HG02852 (cell line): ENCODE measurements around the gene SLX4IP.

Experiments used
- ATAC-seq: cut with Tn5 transposase; IDR thresholded peaks from one replicate; pipeline ENCODE4 v1.9.1; 2021; ENCODE audit warnings: mild to moderate bottlenecking, moderate library complexity; ENCODE audit not compliant: unreplicated experiment

Gene SLX4IP

DNA sequence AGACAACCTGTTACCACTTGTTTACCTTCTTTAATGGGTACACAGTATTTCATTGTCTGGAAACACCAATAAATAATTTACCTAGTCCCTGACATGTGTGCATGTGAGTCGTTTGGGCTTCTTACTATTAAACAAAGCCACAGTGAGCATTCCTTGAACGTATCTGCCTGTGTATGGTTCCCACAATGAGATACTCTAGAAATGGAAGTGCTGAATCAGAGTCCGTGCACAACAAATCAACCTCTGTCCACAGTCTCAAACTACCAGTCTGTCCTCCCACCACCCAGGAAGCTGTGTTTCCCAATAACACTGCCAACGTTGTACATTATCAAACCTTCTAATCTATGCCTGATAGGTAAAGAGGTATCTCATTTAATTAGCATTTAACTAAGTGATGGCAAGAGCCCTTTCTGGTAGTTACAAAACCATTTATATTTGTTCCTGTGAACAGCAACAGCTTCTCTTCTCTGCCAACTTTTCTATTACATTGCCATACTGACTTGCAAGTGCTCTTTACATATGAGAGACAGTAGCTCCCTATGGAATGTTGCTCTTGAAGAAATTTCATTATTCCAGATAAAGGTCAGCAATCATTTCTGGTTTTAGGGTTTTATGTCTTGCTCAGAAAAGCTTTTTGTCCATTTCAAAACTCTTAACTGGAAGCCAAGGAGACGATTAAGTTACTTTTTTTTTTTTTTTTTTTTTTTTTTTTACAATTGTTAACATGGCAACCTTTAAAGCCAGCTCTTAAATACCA is 223.9 kb downstream of the SLX4IP start:
- no peak for ATAC-seq

DNA sequence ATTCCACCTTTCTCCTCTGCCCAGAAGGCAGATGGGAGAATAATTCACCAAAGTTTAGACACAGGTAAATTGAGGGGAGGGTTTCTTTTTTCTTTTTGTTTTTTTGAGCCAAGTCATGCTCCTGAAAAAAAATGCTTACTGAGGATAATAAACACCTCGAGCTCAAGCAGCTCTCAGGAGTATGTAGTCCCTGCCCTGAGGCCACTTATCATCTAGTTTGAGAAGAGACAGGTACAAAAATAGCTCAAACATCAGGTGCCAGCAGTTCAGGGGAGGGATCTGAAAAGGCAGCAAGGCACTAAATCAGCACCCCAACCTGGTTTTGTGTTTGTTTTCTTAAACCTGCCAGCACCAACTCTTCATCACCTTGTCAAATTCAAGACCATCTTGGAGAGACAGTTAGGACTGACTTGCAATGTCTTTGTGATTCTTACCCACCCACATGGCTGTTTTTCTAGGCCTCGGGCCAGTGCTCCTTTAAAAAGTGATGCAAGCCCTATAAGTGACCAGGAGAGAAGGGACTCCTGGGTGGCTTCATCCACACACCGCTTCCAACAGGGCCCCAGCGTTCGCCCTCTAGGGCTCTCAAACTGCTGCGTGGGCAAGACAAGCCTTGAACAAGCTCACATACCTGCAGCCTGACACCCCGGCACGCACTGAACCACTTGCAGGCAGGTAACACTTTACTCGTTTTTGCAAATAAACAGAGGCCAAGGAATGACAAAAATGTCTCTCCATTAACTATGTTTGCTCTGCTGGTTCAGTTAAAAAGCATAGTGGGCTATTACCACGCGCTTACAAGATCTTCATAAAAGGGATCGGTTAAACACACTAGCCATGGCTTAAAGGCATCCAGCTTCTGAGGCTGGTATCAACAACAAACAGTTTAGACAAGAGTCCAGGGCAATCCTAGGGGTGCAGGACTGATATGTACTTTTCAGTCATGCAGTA is 224.8 kb downstream of the SLX4IP start:
- ATAC-seq = no peak

DNA sequence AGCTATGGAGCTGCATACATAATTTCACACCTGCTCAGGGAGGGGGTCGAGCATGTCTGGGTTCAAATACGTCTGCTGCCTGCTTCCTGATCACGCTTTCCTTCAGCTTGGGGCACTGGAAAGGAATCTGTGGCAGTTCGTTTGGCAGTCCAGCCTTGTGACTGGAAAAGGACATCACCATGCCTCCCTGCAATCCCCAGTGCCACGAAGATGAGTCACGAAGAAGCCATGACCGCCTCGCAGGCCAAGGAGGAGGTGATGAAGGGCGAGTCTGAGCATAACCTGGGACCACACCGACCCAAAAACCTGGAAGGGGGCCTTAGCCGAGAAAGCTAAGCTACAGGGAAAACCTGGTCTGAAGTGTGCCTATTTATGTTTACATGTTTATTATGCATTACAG is 225.6 kb downstream of the SLX4IP start:
- no peak for ATAC-seq

DNA sequence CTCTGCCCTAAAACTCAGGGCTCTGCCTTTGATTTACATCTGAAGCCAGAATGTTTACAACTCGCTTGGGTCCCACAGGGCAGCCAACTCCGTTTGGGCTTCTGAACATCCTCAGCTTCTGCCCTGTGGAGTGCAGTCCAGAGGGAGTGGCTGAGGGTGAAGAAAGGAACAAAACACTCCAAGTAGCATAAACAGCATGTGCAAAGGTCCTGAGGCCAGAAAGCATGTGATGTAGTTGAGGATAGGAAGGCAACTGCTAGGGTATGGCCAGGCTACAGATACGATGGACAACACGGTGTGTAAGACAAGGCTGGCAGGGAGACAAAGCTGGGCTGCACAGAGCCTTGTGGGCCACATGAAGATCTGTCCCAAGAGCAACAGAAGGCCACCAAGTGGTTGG is 226.2 kb downstream of the SLX4IP start:
- no peak for ATAC-seq

DNA sequence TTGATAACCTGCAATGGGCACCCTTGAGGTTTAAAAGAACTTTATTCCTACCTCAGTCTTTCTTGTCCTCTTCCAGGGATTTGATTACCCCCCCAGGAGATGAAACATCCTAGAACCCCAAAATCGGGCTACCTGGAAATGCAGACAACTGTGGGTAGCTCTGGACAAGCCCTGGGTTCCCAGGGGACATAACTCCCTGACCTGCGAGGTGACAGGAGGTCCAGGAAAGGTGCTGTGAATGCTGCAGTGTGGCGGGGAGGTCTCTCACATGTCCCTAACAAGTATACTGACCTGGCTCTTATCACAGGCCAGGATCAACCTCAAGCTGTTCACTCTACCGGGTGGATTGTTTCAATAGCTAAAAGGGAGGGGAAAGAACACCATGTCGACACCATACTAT is 227.0 kb downstream of the SLX4IP start:
- ATAC-seq = no peak

DNA sequence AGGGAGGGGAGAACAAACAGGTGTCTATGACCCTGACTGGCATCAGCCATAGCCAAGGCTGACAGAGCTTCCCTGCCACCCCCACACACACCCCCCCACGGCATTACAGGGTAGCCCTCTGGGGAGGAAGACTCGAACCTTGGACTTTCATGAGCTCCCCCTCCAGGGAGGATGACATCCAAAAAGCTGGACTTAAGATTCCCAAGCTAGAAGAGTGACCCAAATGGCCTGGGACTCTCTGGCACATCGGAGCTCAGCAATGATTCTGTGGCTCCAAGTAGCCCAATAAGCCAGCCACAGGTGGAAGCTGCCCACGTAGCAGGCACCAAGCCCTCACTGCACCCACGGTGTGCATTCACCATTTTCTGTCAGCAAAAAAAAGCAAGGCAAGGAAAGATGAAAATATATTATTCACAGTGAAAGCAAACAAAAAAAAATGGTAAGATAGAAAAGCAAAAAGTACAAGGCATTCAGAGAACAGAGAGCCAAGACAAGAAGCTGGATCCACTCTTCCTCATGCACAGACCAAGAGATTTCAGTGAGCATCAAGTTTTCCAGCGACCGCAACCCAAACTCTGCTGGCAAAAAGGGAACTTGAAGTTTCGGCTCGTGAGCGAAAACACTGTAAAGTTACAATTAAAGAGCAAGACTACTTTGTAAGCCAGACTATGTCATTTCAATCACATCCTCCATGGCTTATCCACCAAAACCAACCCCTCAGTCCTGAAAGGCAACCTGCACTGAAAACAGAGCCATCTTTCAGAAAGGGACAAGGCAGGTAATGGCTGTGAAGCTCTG is 227.8 kb downstream of the SLX4IP start:
- no peak for ATAC-seq

DNA sequence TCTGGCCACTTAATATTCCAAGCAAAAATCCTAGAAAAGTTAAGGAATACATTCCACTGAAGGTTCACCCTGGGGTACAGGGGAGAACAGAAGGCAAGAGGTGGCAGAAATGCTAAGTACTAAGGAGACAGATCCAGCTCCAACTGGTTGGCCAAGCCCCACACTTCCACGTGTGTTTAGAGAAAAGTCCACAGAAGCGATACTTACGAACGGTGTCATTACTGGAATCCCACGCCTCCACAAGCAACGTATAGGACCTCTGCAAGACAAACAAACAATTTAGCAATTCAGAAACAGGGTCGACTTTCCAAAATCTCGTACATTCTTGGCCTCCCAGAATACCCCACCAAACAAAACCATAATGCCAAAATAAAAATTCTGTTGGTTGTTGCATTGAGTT is 228.7 kb downstream of the SLX4IP start:
- ATAC-seq = no peak

DNA sequence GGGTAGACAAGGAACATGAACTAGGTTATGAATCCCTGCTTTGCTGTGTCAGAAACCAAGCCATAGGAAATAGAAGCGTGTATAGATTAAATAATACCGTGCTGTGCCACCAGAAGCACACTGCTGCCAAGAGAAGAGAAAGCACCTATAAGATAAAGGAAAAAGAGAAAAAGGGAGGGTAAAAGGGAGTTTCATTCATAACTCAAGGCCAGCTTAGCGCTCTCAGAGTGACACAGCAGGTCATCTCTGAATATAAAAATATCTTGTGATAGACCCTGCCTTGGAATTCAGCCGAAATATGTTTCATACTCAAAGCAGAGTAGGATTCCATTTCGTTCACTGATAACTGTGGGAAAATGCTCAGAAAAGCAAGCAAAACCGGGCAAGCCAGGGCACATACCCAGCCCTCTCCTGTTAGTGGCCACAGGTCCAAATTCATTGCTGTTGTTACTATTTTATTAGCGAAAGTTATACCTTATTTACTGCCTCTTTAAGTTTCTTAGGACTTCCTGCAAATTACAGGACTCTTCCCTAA is 230.0 kb downstream of the SLX4IP start:
- no peak for ATAC-seq

DNA sequence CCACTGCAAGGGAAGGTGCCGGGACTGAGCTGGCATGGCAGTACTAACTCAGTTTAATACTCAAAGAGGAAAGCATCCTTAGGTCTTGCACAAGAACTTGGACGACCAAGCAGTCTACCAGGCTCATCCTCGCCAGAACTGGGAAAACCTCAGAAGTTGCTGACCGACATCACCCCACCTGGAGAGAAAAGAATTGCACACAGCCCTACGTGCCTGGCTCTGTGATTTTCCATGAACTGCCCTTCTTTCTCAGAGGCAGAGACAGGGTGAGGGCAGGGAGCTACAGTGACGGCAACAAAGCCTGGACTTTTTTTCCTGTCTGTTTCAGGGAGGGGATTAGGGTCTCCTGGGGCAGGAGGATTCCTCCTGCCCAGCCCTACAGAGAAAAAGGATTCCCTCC is 230.7 kb downstream of the SLX4IP start:
- no peak for ATAC-seq

DNA sequence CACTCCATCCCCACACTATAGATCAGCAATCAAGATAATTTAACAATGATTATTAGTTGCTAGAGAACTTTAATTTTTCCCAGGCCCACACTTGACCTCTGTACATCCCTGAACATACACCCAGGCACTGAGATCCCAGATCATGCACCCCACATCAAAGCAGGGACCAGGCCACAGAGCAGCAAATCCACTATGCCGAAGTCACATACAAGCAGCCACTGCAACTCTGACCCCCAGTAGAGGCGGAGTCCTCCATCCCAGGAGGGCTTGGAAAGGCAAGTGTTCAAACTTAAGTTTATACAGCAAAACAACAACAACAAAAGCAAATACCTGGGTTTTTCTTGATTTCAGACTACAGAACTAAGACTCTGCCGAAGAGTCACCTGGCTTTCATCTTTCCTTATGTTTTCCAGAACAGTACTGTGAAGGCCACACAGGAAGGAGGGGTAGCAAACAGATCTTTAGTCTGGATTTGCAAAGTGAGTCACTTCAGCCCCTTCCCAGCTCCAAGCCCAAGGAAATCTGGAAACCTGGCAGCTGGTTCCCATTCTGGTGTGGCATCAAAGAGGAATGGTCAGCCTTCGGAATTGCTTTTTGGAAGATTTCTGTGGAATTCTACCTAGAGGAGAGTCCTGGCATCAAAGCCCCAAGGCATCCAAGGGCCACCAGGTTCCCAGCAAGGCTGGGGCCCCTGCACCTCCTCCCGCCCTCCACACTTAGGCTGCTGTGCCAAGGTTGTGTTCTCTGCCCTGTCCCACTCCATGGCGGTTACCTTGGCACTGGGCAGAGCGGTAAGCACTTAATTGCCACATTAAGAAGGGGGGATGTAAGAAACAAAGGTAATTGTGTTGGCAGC is 231.3 kb downstream of the SLX4IP start:
- ATAC-seq = no peak

DNA sequence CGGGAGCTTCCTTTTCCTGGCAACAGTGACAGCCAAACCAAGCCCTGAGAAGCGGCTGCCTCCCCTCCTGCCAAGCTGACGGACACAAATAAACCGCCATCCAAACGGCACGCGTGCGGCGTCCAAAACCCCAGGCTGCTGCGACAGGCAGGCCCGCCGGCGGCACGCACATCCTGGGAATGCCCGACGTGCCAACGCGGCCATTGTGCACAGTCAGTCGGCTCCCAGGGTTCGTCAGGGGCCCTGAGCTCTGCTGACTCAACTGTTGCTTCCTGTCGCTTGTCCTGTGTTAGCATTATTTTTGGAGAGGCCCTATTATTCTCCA is 231.9 kb downstream of the SLX4IP start:
- no peak for ATAC-seq

DNA sequence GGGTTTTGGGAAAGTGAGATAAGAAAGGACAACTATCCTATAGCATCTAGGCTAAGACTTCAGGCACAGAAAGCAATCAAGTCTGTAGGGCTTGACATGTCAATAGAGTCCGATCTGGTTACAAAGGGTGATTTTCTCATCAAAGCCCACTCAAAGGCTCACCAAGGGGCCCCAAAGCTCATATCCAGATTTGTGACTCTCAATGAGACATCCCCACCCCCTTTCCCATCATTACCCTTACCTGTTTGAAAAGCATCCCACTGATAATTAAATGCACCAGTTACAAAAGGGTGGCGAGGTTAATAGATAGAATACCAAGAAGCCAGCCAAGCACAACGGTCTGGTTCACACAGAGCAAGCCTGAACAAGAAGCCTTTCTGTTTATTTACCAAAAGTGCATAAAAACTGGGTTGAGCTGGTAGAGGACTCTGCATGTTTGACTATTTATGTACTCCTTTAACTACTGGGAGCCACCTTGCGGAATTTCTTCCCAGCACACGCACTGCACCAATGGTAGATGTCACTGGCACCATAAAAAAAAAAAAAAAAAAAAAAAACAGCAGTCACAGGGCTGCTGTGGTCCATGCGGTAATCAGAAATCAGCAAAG is 232.6 kb downstream of the SLX4IP start:
- no peak for ATAC-seq

DNA sequence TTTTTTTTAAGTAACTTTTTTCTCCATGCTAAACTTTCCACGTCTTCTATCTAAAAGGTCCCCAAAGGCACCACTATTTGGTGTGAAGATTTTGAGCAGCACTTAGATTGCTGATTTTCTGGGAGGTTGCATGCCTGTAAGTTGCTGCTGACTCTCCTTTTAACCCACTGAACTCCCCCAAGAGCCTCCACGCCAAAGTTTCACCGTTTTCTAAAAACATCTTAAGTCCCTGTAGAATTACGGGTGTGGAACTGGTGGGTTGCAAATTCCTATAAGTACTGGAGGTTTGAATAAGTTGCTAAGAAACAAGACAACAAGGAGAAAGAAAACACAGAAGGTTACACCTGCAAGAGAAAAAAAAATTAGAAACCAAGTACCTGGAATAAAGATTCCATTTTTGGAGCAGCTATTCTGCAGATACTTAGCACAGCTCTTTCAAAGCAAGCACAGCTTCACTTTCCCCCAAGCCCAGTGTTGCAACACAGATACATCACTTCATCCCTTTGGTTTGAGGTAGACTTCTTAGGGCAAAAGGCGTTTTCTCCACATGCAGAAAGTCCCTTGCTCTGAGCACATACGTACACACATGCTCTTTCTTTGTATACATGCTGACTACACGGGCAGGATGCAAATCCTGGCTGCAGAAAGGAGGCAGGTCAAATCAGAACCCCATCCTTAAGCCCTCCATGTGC is 233.7 kb downstream of the SLX4IP start:
- ATAC-seq = no peak

DNA sequence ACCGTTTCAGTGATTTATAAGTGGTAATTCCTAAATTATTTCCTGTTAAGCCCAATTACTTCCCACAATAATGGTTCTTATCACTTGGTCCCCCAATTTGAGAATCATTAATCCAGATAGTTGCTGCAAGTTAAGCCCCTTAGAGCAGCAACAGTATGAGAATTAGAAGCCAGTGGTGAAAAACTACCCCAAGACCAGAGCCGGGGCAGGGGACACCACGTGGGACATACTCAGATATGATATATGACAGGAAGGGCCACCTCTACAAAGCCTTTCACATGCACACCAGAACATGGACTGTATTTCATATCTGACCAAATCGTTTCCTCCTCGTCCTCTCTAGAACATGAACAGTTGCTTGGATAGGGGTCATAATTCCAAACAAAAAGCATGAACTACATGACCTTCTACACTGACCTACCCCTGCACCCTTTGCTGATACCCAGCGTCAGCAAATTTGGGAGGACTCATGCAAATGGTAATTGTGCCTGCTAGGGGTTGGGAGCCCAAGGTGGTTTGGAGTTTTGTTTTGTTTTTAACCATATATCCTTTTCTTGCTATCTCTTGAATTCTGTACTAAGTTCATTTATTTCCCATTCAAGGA is 234.8 kb downstream of the SLX4IP start:
- ATAC-seq = no peak

DNA sequence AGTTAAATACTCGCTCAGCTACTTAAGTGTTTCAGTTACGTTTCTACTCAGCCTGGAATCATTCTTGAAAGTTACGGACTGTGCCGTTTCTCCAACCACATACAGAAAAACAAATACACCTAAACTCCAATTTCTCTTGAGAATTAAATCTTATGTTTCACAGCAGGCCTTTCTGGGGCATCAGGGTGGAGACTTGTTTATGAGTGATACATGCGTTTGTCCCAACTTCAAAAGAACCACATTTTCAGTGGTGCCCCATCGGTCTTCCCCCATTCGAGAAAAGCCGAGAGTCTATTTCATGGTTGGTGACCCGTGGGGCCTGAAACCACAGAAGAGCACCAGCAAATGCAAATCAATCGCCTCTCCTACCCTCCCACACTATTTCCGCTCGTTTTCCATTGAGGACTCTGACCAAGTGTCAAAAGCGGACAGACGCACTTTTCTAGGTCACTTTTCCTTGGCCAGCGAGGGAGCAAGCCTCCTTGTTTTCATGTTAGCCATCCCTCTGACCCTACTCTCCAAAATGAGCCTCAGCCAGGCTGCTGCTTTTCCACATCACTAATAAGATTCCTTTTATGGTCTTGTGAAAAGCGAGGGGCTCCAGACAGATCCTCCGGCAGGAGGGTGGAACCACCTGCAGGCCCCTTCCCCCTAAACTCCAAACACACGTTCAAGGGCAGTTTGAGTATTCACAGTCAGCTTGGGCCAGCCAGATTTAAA is 235.6 kb downstream of the SLX4IP start:
- ATAC-seq = peak; percentile 54

DNA sequence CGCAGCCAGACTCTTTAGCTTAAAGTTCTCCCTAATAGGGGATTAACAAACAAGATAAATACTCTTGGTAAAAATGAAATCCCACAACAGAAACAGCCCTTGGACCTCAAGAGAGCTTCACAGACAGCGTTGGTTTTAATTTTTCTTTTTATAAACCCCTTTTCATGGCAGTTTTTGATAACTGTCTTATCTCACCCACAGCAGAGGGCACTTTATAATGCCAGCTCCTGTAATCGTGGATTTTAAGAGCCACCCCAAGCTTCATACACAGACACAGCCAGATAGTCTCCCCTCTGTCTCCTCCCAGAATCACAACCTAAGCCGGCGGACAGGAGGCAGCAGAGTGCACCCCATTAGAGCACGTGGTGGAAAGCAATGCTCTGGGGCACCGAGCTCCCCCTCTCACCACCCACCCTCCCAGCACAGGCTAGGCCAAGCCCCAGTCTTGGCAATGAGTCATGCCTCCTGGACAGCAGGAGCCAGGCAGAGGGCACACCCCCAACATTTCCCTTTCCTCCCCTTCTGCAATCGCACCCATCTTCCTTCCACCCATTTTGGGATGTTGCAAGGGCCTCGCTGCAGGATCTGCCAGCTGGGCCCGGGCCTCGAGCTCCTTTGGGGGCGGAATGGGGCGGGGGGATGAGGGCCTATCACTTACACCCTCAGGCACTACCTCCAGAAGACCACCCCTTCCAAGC is 236.3 kb downstream of the SLX4IP start:
- ATAC-seq = peak; percentile 18

DNA sequence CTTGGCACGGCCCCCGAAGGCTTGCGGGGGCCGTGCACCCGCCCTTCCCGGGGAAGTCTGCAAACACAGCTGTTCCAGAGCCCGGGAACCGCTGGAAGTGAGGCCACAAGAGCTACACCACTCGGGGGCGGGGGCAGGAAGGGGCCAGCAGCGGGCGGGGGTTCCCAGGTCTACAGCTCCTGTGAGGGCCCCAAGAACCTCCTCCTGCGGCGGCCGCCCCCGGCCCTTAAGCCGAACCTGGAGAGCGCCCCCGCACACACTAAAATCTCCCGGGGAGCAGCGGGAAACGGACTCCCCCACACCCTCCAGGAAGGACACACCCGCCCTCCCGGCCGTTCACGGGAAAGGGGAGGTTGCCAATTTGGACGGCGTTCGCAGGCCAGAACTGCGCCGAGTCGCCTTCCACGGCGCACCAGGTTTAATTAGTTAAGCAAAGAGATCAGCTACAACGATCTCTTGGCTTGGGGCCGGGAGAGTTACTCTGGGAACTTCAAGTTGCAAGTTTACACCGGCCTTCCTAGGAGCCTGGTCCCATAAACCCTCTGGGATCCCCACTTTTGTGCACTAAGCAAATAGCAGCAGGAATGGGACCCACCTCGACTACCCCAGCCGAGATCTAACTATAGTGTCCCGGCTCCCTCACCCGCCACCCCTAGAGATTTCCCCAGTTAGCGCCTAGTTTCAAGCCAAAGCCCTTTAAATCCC is 237.0 kb downstream of the SLX4IP start:
- no peak for ATAC-seq
